AG10803 (cell line): ENCODE data around the gene ACSS1.

ENCODE experiments used
- DNase-seq: peaks from one replicate; pipeline ENCODE4 v3.0.0; 2010; ENCODE audit warnings: low read depth
- H3K4me3 ChIP-seq: 2 replicates; pipeline ENCODE4 v1.5.1; 2011; ENCODE audit warnings: mild to moderate bottlenecking, low read length, control low read depth
- CTCF ChIP-seq: conservative IDR thresholded peaks from 2 replicates; pipeline ENCODE4 v1.5.1; 2011; ENCODE audit warnings: mild to moderate bottlenecking, low read length, control low read depth, inconsistent platforms

Gene ACSS1

DNA sequence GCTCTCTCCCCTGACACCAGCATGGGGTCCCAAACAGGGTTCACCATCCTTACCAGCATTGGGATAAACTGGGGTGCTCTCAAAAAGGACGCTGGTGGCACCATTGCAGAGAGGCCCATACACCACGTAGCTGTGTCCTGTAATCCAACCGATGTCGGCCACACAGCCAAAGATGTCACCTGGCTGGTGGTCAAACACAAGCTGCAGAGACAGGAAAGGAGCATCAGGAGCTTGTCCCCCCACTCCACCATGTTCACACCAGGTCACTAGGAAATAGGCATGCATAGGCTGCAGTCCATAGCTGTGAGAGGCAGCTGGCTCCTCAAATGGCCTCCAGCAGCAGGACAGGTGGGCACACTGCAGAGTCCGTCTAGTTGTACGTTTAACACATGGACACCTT, 36.6 kb downstream of the ACSS1 start:
- no peak overlapping the region for H3K4me3 ChIP-seq

GRCh38 chr20:25020901-25021301, 37.0 kb downstream of the ACSS1 start:
- no peak for TF ChIP-seq CTCF
- no peak overlapping the region for H3K4me3 ChIP-seq
- DNase-seq: no peak

More for the DNA sequence above, 36.6 kb downstream of the ACSS1 start:
- no peak for TF ChIP-seq CTCF
- no peak for DNase-seq

- H3K4me3 ChIP-seq: no peak overlapping the region
- no peak for TF ChIP-seq CTCF
- DNase-seq: no peak
These were observed 37.6 kb downstream of the ACSS1 start for GRCh38 chr20:25020345-25020744.

GRCh38 chr20:25019381-25020155, 38.4 kb downstream of the ACSS1 start:
- no peak for DNase-seq
- H3K4me3 ChIP-seq: no peak overlapping the region
- no peak for TF ChIP-seq CTCF

- H3K4me3 ChIP-seq: no peak overlapping the region
- no peak for TF ChIP-seq CTCF
- no peak for DNase-seq
These were observed 39.1 kb downstream of the ACSS1 start for GRCh38 chr20:25018841-25019240.

GRCh38 chr20:25018425-25018824, 39.5 kb downstream of the ACSS1 start:
- no peak for DNase-seq
- TF ChIP-seq CTCF: no peak
- no peak overlapping the region for H3K4me3 ChIP-seq

- DNase-seq: no peak
- TF ChIP-seq CTCF: no peak
- no peak overlapping the region for H3K4me3 ChIP-seq
These were observed 40.6 kb downstream of the ACSS1 start for GRCh38 chr20:25017257-25017803.
